ENCODE results near the gene ADGRV1.

- TF ChIP-seq TAF1 (IDR thresholded peaks at IDR 0.05; ENCODE audit: borderline replicate concordance, low read depth, low read length) (no peak), POLR2AphosphoS5 (IDR thresholded peaks at IDR 0.05; ENCODE audit: low read depth, low read length) (no peak), POLR2A (IDR thresholded peaks at IDR 0.05; ENCODE audit: low read depth, low read length) (no peak)
Measured at GRCh38 chr5:90598293-90598692, 39.7 kb downstream of the ADGRV1 start.
